Stimulated activated CD4-positive, alpha-beta T cell treated with anti-CD3 and anti-CD28 coated beads, TNF-alpha, amount 100 ng/mL, for 24 hours (primary cell): ENCODE measurements around the gene THAP9.
A peak's percentile ranks its signal among the peaks of the same experiment; 100 is the strongest.
"Not testable (repeated sequence)": the region's sequence is repeated elsewhere in the genome, so short reads cannot be mapped to it uniquely, and the experiment has no call there.

Experiments used
- DNase-seq, 3 experiments: peaks; one replicate each; pipeline ENCODE4 v3.0.0-alpha.2; 2020; ENCODE audit warnings: low read depth in 3 of 3

The THAP9 gene, protein sequence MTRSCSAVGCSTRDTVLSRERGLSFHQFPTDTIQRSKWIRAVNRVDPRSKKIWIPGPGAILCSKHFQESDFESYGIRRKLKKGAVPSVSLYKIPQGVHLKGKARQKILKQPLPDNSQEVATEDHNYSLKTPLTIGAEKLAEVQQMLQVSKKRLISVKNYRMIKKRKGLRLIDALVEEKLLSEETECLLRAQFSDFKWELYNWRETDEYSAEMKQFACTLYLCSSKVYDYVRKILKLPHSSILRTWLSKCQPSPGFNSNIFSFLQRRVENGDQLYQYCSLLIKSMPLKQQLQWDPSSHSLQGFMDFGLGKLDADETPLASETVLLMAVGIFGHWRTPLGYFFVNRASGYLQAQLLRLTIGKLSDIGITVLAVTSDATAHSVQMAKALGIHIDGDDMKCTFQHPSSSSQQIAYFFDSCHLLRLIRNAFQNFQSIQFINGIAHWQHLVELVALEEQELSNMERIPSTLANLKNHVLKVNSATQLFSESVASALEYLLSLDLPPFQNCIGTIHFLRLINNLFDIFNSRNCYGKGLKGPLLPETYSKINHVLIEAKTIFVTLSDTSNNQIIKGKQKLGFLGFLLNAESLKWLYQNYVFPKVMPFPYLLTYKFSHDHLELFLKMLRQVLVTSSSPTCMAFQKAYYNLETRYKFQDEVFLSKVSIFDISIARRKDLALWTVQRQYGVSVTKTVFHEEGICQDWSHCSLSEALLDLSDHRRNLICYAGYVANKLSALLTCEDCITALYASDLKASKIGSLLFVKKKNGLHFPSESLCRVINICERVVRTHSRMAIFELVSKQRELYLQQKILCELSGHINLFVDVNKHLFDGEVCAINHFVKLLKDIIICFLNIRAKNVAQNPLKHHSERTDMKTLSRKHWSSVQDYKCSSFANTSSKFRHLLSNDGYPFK

DNA sequence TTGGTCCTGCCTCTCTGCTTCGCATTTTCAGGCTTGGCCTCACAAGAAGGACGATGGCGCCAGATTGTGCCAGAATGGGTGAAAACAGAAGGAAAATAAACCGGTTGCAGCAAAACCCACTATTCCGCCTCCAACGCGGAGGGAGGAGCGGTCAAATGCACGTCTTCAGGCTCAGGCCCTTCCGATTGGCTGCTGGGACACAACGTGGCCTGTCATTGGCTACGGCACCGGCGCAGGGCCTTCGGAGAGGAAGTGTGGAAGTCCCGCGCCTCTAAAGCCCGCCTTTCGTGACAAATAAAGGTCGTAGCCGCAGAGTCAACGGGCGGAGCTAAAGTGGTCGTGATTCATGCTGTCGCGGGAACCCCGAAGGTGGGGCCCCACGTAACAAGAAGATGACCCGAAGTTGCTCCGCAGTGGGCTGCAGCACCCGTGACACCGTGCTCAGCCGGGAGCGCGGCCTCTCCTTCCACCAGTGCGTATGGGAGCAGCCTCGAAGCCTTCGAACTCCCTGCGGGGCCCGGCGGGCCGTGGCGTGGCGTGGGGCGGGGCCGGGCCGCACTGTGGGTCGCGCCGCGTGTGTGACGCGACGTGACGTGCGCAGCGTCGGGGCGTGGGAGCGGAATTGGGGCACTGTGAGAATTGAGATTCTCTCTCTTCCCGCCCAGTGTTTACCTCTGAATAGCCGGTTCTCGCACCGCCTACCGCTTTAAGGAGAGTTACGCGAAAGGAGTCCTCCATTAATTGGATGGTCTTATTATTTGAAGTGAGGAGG, at the start of gene THAP9:
THAP9 (plus strand) TSS at position 325 of the 772 bp plus-strand sequence; CDS start at position 393, 68 bp downstream.
- peak; percentile 92 to 97 (median 97) for DNase-seq

DNA sequence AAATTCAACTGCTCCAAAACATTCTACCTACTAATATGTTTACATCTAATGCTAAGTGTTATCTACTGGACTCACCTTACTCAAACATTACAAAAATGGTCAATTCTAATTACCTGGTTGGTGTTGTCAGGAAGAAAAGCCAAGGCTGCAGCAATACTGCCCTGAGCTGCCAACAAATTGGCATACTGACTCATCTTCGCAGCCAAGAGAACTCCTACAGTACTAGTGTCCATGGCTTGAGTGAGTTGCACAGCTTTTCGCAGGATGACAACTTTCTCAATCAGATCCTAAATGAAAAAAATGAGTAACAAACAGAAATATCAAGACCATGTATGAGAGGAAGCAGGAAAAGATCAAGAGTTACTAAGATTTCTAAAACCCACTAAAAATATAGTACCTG, 49.2 kb upstream of the THAP9 start:
- no peak for DNase-seq

DNA sequence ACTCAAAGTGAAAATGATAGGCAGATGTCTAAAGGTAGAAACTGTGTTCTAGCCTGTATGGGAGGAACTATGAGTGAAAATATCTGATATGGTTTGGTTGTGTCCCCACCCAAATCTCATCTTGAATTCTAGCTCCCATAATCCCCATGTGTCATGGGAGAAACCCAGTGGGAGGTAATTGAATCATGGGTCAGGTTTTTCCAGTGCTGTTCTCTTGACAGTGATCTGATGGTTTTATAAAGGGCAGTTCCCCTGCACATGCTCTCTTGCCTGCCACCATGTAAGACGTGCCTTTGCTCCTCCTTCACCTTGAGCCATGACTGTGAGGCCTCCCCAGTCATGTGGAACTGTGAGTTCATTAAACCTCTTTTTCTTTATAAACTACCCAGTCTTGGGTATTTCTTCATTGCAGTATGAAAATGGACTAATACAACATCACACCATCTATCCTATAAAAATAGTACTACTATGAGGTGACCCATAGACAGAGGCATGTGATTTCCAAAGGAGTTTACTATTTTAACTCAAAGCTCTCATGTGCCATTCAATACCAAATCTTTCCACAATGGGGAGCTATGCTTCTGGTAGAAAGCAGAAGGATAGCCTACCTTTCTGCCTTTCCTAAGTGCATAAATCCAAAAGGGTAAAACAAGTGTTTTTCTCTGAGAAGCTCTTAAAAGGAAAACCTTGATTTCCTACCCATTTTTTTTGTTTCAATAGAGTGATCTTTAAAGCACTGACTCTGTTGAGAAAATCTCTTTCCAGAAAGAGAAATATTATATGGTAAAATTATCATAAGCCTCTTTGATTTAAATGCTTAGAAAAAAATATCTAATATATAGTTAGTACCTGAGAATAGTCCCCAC, 48.4 kb upstream of the THAP9 start:
- no peak for DNase-seq

DNA sequence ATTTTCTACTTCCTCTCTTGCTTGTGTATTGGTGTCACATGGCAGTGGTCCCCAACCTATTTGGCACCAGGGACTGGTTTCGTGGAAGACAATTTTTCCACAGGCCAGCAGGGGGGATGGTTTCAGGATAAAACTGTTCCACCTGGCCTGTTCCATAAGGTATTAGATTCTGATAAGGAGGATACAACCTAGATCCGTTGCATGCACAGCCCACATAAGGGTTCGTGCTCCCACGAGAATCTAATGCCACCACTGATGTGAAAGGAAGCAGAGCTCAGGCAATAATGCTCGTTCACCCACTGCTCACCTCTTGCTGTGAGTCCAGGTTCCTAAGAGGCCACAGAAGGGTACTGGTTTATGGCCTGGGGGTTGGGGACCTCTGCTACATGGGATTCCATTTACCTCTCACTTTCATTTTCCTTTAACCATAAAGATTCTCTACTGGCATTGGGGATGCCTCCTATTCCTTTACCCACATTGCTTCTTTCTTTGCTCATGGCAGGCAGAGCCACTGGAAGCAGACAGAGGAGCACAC, 47.7 kb upstream of the THAP9 start:
- no peak for DNase-seq

DNA sequence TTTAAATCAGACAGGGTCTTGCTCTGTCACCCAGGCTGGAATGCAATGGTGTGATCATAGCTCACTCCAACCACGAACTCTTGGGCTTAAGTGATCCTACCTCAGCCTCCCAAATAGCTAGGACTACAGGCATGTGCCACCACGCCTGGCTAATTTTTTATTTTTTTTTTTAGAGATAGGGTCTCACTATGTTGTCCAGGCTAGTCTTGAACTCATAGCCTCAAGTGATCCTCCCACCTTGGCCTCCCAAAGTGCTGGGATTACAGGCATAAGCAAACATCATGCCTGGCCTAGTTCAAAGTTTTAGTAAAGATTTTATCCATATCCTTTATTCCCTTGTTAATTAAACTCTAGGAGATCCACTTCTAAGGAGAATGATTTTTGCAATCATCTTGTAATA, 40.0 kb upstream of the THAP9 start:
- DNase-seq: not testable (repeated sequence)

DNA sequence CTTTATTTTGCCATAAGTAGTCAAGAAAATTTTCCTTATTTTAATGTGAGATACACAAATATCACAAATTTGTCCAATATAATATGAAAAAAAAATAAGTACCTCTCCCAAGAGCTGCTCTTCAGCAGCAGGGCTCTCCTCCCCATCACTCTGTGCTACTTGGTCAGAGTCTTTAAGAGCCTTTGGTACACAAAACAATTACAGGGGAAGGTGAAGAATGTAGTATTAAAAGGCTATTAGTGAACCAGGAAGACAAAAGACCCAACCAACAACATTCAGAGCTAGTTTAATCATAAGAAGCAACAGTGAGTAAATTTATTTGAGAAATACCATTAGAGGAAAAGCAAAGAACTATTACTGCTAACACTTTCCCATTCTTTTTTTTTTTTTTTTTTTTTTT, 39.0 kb upstream of the THAP9 start:
- no peak for DNase-seq

DNA sequence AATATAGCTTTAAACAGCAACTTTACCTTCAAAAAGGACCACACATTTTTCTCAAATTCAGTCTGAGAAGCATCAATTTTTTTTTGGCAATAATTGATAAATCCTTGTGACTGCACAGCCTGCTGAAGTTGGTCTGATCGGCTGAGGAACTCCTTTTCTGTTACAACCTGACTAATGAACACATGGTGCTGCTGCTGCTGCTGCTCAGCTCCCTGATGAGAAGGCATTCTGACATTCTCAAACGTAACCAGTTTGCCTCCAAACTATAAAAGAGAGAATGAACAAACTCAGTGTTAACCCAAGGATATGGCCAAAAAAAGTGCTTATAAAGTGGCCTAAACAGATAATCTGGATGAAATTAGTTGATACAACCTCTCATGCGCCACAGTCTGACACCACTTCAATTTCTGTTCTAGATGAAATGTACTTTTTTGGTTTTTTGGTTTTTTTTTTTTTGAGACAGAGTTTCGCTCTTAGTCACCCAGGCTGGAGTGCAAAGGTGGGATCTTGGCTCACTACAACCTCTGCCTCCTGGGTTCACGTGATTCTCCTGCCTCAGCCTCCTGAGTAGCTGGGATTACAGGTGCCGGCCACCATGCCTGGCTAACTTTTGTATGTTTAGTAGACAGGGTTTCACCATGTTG, 36.1 kb upstream of the THAP9 start:
- no peak for DNase-seq

DNA sequence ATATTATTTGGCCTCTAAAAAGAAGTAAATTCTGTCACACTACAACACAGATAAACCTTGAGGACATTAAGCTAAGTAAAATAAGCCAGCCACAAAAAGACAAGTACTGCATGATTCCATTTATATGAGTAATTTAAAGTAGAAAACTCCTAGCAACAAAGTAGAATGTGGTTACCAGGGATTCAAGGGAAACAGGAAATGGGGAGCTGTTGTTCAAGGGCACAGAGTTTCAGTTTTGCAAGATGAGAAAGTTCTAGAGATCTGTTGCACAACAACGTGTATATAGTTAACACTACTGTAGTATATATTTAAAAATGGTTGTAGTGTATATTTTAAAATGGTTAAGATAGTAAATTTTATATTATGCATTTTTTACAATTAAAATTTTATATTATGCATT, 34.9 kb upstream of the THAP9 start:
- DNase-seq: no peak

DNA sequence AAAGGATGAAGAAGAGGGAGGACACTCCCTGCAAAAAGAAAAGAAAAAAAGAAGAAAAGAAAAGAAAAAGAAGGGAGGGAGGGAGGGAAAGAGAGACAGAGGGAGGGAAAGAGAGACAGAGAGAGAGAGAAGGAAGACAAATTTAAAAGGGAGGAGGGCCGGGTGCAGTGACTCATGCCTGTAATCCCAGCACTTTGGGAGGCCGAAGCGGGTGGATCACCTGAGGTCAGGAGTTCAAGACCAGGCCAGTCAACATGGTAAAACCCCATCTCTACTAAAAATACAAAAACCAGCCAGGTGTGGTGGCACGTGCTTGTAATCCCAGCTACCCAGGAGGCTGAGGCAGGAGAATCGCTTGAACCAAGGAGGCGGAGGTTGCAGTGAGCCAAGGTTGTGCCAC, 34.5 kb upstream of the THAP9 start:
- DNase-seq: not testable (repeated sequence)

DNA sequence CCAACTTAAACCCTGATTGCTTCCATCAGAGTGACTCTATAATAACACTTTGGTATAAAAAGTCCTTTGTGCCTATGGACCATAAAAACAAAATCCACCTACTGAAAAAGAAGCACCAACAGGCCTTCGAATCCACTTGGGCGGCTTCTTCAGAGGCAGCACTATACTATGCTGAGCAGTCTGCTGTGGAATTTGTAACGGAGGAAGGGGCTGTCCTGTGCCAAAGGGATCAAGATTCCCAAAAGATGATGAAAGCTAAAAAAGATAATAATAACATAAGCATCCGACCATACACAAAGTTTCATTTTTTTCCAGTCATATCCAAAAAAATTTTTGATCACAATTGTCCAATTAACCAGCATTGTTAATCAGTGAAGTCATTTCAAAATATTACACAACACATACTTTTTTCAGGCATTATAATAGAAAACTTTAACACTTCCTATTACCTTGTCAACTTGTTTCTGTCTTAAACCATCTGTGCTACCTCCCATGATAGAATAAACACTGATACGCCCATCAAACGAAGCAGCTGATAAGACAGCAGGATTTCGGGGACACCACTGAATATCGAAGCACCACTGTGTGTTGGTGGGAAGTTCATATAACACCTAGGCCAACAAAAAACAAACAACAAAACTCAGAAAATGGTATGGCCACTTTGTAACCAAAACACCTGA, 33.7 kb upstream of the THAP9 start:
- no peak for DNase-seq

DNA sequence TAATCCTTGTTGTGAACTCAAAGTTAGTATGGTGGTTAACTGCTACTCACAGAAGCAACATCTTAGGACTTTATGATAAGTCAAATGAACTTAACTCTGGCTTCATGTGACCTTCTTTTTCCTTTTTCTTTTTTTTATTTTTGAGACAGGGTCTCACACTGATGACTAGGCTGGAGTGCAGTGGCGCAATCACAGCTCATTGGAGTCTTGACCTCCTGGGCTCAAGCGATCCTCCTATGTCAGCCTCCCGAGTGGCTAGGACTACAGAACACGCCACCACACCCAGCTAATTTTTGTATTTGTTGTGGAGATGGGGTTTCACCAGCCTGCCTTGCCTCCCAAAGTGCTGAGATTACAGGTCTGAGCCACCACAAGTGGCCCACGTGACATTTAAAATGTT, 32.0 kb upstream of the THAP9 start:
- DNase-seq: no peak

DNA sequence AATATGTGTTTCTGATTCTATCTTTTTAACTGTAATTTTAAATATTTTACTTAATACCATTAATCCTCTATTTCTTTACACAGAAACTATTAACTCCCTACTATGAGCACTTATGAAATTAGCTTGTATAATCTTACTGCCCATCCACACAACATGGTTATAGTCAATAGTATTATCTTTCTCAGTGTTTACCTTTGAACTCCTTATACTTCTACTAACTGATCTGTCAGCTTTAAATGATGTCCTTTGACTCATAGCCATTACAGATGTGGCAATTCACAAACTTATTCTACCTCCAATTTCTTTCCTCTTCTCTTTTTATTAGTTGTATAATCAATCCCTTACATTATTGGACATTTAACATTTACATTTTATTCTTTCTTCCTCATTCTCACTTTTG, 15.1 kb upstream of the THAP9 start:
- DNase-seq: no peak

DNA sequence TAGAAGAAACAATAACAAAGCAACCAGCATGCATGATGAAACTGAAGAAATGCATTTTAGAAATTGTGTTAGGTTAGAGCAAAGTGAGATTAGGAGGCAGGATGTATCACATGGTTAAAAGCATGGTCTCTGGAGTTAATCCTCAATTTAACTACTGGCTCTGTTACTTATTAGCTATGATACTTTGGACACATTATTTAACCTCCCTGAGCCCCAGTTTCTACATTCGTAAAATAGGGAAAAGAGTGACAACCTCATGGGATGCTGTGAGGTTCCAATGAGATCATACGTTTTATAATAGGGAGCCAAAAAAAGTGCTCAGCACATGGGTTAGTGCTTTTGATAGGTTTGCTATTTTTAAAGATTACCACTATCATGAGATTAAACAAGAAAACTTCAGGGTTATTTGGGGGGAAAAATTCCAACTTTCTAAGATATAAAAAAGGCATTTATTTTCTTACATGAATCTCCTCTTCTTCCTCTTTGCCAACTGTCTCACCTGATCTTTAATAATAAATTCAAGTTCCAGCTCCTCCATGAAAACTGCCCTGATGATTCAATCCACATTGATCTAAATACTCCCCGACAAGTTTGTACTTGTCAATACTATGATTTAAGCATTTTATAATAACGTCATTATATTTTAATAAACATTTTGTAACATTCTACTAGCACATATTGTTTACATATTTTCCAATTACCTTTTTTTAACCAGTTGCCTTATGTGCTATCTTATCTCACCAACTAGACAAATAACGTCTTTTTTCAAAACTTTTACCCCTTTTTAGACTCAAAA, 14.2 kb upstream of the THAP9 start:
- no peak for DNase-seq

DNA sequence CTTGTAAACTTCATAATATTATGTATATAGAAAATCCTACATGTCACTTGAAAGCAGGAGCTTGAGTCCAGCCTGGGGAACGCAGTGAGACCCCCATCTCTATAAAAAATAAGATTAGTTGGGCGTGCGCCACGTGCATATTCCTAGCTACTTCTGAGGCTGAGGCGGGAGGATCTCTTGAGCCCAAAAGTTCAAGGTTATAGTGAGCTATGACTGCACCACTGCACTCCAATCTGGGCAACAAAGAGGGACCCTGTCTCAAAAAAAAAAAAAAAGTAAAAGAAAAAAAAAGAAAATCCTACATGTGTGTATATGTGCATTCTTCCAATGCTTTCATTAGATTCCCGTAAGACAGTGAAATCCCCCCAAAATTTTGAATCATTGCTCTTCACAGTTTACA, 11.2 kb upstream of the THAP9 start:
- no peak for DNase-seq

DNA sequence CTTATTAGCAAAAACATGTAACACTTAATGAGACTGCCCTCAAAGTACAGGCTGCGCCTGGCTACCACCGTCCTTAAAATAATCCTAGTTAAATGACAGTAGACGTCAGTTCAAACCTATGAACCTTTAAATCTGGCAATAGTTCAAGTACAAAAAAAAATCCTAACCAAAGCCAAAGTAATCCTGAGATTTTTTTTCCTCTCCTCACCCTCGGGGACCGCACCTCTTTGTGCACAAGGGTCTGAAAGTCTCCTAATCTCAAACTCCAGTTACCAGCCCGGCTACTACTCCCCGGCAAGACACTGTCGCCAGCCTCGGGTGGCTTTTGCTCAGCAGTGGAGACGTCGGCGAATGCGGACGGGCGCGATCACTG, 10.0 kb upstream of the THAP9 start:
- no peak for DNase-seq

DNA sequence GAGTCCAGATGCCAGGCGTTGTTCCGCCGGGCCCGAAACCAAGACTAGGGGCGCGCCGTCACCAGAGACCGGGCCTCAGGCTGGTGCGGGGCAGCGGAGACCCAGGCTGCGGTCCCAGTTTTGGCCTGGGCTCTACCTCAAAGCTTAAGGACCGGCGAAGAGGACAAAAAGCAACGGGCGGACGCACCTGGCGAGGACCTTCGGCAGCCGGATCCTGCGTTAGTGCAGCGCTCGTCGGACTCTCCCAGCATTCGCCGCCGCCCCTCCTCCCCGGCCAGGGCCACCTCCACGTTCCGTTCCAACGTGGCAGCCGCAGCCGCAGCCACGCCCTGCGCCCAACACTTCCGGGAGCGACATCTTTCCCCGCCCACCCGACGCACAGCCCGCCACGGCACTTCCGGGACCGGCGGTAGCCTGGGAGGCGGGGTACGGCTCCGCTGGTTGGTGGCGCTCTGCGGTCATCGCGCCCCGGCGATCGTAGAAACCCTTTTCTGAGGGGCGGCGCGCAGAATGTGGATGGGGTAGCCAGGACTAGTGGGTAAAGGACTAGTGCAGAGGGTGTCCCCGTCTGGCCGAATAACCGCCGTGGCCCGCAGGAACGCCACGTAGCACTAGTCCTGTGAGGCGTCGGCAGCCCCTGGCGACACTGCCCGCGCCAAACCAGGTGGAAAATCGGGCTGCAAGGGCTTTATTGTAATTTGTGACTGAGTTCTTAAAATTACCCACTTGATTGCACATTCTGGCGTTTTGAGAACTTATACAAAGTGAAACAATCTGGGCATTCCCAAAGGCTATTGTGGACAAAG, 9.4 kb upstream of the THAP9 start, which contains the start of gene SEC31A:
SEC31A (minus strand) TSS at position 253 of the 806 bp plus-strand sequence. CDS start 9,217 bp downstream, outside the sequence.
- DNase-seq: peak; percentile 93 to 97 (median 94)

DNA sequence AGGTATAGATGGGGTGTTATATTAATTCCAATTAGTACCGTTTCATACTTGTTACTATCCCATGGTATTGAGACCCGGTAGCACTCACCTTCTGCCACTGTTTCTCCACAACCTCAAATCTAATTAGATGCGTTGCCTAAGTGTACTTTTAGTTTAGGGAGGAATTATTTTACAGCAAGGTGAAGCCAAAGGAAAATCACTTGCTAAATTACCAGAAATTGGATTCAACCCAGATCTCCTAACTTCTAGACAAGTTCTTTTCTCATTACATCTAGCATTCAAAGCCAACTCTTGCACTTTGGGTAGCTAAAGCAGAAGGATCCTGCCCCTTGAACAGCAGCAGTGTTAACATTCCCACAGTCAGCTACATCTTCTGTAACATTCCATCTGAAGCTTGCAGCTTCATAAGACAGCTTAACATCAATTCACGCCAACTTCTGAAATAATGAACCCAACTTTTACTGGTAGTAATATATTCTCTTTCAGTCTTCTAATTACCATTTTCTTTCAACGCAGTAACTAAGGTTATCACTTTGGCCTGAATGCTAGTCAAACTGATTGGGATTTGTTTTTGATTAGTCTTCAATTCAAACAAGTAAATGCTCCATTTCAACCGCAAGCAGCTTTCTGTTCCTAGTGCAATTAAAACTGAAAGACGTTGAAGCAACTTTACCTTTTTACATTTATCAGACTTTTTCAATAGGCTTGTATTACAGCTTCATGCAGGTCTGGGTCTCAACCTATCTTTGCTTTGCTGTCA, 8.6 kb upstream of the THAP9 start:
- no peak for DNase-seq
